CD4-positive, alpha-beta T cell treated with Interleukin-17A for 1 hour (primary cell): ENCODE data around the gene CAMKMT.

Source experiments
- DNase-seq: peaks from one replicate; pipeline ENCODE4 v3.0.0-alpha.2; 2020

CAMKMT gene

DNA sequence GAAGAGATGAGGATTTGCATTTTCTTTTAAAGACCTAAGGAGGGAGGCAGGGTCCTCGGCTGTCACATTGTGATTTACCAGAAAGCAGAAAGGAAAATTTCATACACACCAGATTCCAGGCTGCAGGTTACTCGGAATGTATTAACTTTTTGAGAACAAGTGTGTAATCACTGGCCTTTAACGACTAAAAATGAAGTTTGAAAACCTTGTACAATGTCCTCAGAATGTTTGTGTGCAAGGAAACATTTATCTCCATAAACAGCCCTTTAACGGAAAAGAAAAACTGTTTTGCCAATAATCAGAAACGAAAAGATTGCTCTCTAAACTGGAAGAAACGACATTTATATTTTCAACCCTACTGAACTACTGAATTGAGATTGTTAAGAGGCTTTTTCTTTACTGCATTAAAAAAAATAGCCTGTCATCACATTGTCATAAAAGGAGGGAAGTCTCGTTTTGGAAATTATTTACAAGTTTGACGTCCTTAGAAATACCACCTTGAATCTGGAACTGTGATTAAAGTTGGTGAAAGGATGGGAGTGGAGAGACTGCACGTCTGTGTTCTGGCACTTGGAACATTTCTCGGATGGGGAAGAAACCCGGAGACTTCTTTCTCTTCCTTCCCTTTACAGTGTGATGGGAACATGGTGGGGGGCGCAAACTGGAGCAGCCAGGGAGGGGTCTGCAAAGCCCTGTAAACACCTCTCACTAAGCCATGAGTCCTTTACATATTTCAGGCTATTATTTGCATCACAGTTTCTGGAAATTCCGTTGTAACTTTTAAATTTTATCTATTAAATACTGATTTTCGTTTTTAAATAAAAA lies 445.7 kb downstream of the CAMKMT start:
- DNase-seq: no peak

DNA sequence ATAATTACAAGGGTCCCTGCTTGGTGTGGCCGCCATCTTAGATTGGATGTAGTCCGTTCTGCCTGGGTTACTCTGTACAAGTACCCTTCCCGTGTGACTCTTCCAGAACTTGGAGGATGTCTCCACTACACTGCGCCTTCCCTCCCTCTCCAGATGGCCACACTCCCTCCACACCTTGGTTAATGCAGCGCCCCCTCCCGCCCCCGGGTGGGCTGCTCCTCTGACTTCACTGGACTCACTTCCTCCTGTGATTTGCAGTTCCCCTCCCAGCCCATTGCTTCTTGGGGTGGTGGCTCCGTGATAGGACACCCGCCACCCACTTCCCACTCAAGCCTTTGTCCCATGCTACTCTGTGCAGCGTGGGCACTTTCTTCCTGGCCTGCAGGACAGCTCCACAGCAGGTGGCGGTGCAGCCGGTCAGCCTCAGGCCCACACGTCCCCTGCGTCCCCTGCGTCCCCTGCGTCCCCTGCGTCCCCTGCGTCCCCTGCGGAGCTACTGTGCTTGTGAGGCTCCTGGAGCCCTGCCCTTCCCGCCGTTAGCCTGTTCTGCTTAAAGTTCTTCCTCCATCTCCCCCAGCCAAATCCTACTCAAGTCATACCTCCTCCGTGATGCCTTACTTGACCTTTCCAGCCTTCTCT lies 449.3 kb downstream of the CAMKMT start:
- no peak for DNase-seq

DNA sequence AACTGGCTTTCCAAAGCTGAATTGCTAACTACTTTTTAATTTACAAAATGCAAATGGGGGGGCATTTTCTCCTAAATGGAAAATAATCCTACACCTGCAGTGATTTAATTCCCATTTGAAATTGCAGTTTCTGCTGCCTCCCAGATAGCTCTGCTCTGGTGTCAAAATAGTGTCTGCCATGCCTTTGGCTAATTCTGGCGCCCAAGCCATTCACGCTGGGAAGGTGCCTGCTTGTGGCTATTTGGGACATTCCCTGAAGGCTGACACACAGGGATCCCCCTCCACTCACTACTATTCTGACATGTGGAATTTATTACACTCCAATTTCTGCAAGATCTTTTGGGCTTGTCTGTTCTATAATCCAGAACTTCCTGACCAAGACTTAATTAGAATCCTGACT lies 451.4 kb downstream of the CAMKMT start:
- DNase-seq: no peak

GRCh38 chr2:44813658-44814057 lies 451.9 kb downstream of the CAMKMT start:
- no peak for DNase-seq

DNA sequence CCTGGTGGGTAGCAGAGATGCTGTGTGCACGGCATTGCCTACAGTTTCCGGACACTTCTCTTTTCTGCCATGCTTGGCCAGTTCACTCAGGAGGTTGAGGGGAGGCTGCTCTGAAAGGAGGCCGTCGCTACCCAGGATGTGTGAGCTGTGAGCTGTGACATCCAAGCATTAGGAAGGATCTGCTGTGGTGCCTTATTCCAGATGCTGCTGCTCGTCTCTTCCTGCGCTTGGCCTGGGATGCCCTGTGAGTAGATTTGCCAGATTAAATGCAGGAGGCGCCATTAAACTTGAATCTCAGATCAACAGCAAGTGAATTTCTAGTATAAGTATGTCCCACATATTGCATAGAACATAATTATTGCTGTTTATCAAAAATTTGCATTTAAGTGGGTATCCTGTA lies 455.5 kb downstream of the CAMKMT start:
- no peak for DNase-seq

- DNase-seq: no peak
These were observed 456.1 kb downstream of the CAMKMT start for GRCh38 chr2:44817673-44818335.

GRCh38 chr2:44819061-44819460 lies 457.3 kb downstream of the CAMKMT start:
- DNase-seq: no peak

DNA sequence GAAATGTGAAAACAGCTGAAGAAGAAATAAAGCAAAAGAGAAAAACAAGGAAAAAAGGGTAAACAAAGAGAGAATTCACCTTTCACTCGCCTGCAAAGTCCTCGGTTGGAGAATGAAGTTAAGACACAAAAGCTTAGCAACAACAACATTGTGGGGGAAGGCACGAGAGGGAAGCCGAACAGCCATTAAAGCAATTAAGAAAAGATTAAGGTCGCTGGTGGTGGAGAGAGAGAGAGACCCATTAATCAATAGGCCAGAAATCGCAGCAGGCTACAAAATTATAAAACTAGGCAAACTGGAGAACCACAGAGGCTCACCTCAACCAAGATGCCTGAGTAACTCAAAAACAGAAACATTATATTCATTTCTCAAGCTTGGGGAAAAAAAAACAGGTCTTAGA lies 459.8 kb downstream of the CAMKMT start:
- DNase-seq: no peak

DNA sequence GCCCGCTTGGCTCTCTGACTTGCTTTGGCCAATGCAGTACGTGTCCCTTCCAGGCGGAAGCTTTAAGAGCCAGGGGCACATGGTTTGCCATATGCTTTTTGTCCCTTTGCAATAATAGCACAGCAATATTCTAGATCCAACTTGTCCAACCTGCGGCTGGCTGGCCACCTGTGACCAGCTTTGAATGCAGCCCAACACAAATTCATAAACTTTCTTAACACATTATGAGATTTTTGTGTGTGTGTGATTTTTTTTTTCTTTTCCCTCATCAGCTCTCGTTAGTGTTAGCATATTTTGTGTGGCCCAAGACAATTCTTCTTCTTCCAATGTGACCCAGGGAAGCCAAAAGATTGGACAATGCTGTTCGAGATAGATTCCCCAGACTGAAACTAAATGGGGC lies 460.4 kb downstream of the CAMKMT start:
- no peak for DNase-seq
